SH-SY5Y (cell line): ENCODE data around the gene TRIO.

Source experiments
- GATA2 ChIP-seq: IDR thresholded peaks from 2 replicates; pipeline ENCODE4 v1.6.1; 2011; ENCODE audit warnings: mild to moderate bottlenecking, low read depth, low read length
- GATA3 ChIP-seq: IDR thresholded peaks from 2 replicates; pipeline ENCODE4 v1.6.1; 2011; ENCODE audit warnings: low read depth, mild to moderate bottlenecking, low read length, moderate library complexity

The TRIO gene

GRCh38 chr5:14503681-14504331 is 360.7 kb downstream of the TRIO start:
- TF ChIP-seq GATA3 (no peak), GATA2 (no peak)

GRCh38 chr5:14504332-14504727 is 361.2 kb downstream of the TRIO start:
- TF ChIP-seq GATA2 (no peak), GATA3 (no peak)

GRCh38 chr5:14504816-14505215 is 361.7 kb downstream of the TRIO start:
- TF ChIP-seq GATA3 (no peak), GATA2 (no peak)

- TF ChIP-seq GATA2 (no peak), GATA3 (no peak)
Observed at GRCh38 chr5:14505310-14506139, 362.4 kb downstream of the TRIO start.

GRCh38 chr5:14506140-14506538 is 363.0 kb downstream of the TRIO start:
- TF ChIP-seq GATA2 (no peak), GATA3 (no peak)

GRCh38 chr5:14506661-14507060 is 363.5 kb downstream of the TRIO start:
- TF ChIP-seq GATA3 (no peak), GATA2 (no peak)

GRCh38 chr5:14507156-14507941 is 364.2 kb downstream of the TRIO start:
- TF ChIP-seq GATA2 (no peak), GATA3 (no peak)

GRCh38 chr5:14508046-14508445 is 364.9 kb downstream of the TRIO start:
- TF ChIP-seq GATA3 (no peak), GATA2 (no peak)

- TF ChIP-seq GATA3 = no peak
Observed at GRCh38 chr5:14509556-14509955, 366.4 kb downstream of the TRIO start.

- TF ChIP-seq GATA2 = no peak
- no peak for TF ChIP-seq GATA3
Observed at GRCh38 chr5:14510156-14510734, 367.1 kb downstream of the TRIO start.

- TF ChIP-seq GATA2 (no peak), GATA3 (no peak)
Observed at GRCh38 chr5:14510880-14511279, 367.7 kb downstream of the TRIO start.

- TF ChIP-seq GATA3 (no peak), GATA2 (no peak)
Observed at GRCh38 chr5:14512574-14512973, 369.4 kb downstream of the TRIO start.

GRCh38 chr5:14513266-14513665 is 370.1 kb downstream of the TRIO start:
- TF ChIP-seq GATA2 (no peak), GATA3 (no peak)

- no peak for TF ChIP-seq GATA3
- no peak for TF ChIP-seq GATA2
Observed at GRCh38 chr5:14516901-14517300, 373.8 kb downstream of the TRIO start.
